ENCODE measurements around the gene HEATR9.

- TF ChIP-seq CTCF (IDR thresholded peaks at IDR 0.05; ENCODE audit: insufficient read depth, low read length, poor library complexity, severe bottlenecking) (no peak), EZH2phosphoT487 (conservative IDR thresholded peaks at IDR 0.05; ENCODE audit: low read length) (no peak)
Measured at GRCh38 chr17:35877345-35878029, 8.8 kb upstream of the HEATR9 start.
